Loucy (cell line): Measurements from ENCODE around the gene GSTP1.

Source experiments
- H2AFZ ChIP-seq: fragments of 200-600 bp; sonication (generic); 2 replicates; pipeline ENCODE4 v1.6.0; 2016; ENCODE audit warnings: antibody characterized with exemption, mild to moderate bottlenecking, low read length, moderate library complexity
- H3F3A ChIP-seq: fragments of 200-600 bp; 2 replicates; pipeline ENCODE4 v1.6.0; 2016; ENCODE audit warnings: antibody characterized with exemption, low read depth, mild to moderate bottlenecking
- H3K27me3 ChIP-seq: fragments of 200-600 bp; sonication (generic); 2 replicates; pipeline ENCODE4 v1.6.1; 2014; ENCODE audit warnings: low read length, mild to moderate bottlenecking; ENCODE audit not compliant: insufficient read depth, poor library complexity, severe bottlenecking
- H3K36me3 ChIP-seq: fragments of 200-600 bp; sonication (generic); 2 replicates; pipeline ENCODE4 v1.6.1; 2016; ENCODE audit warnings: low read length; ENCODE audit not compliant: insufficient read depth
- H3K4me1 ChIP-seq: fragments of 200-600 bp; sonication (generic); 2 replicates; pipeline ENCODE4 v1.5.1; 2014; ENCODE audit warnings: low read length, mild to moderate bottlenecking; ENCODE audit not compliant: insufficient read depth, poor library complexity, severe bottlenecking
- H3K4me2 ChIP-seq: fragments of 200-600 bp; sonication (generic); 2 replicates; pipeline ENCODE4 v1.6.0; 2014; ENCODE audit warnings: antibody characterized with exemption, low read length, low read depth, mild to moderate bottlenecking; ENCODE audit not compliant: poor library complexity, severe bottlenecking
- H3K4me3 ChIP-seq: fragments of 200-600 bp; sonication (generic); 2 replicates; pipeline ENCODE4 v1.5.1; 2014; ENCODE audit warnings: low read length, mild to moderate bottlenecking, mixed read lengths; ENCODE audit not compliant: poor library complexity, severe bottlenecking
- H3K79me2 ChIP-seq: fragments of 200-600 bp; sonication (generic); 2 replicates; pipeline ENCODE4 v1.6.1; 2014; ENCODE audit warnings: low read length; ENCODE audit not compliant: insufficient read depth
- H3K9ac ChIP-seq: fragments of 200-600 bp; sonication (generic); 2 replicates; pipeline ENCODE4 v1.6.0; 2014; ENCODE audit warnings: mild to moderate bottlenecking, low read depth, low read length, moderate library complexity; ENCODE audit not compliant: poor library complexity, severe bottlenecking
- H3K9me2 ChIP-seq: fragments of 200-600 bp; sonication (generic); replicated peaks from 2 replicates; pipeline ENCODE4 v1.6.1; 2016; ENCODE audit warnings: low read depth, low read length, mixed read lengths
- H3K9me3 ChIP-seq: fragments of 200-600 bp; sonication (generic); 2 replicates; pipeline ENCODE4 v1.6.1; 2014; ENCODE audit warnings: mild to moderate bottlenecking, antibody characterized with exemption, low read length, low read depth; ENCODE audit not compliant: insufficient read depth
- H4K20me1 ChIP-seq: fragments of 200-600 bp; sonication (generic); 2 replicates; pipeline ENCODE4 v1.6.0; 2014; ENCODE audit warnings: antibody characterized with exemption, low read length, mild to moderate bottlenecking; ENCODE audit not compliant: insufficient read depth, poor library complexity, severe bottlenecking
- EZH2phosphoT487 ChIP-seq: fragments of 200-600 bp; IDR thresholded peaks from 2 replicates; pipeline ENCODE4 v1.6.1; 2018; ENCODE audit warnings: antibody characterized with exemption, mild to moderate bottlenecking, moderate library complexity, borderline replicate concordance
- TF ChIP-seq, protein P1 (sequence below): fragments of 200-600 bp; sonication (generic); conservative IDR thresholded peaks from 2 replicates; pipeline ENCODE4 v1.5.1; 2014; ENCODE audit warnings: mild to moderate bottlenecking, antibody characterized with exemption, low read length

The GSTP1 gene

DNA sequence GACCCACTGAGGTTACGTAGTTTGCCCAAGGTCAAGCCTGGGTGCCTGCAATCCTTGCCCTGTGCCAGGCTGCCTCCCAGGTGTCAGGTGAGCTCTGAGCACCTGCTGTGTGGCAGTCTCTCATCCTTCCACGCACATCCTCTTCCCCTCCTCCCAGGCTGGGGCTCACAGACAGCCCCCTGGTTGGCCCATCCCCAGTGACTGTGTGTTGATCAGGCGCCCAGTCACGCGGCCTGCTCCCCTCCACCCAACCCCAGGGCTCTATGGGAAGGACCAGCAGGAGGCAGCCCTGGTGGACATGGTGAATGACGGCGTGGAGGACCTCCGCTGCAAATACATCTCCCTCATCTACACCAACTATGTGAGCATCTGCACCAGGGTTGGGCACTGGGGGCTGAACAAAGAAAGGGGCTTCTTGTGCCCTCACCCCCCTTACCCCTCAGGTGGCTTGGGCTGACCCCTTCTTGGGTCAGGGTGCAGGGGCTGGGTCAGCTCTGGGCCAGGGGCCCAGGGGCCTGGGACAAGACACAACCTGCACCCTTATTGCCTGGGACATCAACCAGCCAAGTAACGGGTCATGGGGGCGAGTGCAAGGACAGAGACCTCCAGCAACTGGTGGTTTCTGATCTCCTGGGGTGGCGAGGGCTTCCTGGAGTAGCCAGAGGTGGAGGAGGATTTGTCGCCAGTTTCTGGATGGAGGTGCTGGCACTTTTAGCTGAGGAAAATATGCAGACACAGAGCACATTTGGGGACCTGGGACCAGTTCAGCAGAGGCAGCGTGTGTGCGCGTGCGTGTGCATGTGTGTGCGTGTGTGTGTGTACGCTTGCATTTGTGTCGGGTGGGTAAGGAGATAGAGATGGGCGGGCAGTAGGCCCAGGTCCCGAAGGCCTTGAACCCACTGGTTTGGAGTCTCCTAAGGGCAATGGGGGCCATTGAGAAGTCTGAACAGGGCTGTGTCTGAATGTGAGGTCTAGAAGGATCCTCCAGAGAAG, 1.6 kb downstream of the GSTP1 start:
- Histone ChIP-seq H3F3A (0 out of 2 replicates have a peak, but pooled peaks cover 5% of the 10 kb centered on the region), H3K4me2 (peak overlapping the region; percentile 99), H3K36me3 (peaks cover 45% of the 10 kb centered on the region), H3K9ac (peak overlapping the region; percentile 99), H3K4me3 (peak overlapping the region; percentile 92), H3K79me2 (peaks cover 57% of the 10 kb centered on the region), H4K20me1 (peaks cover 45% of the 10 kb centered on the region), H2AFZ (no peak overlapping the region), H3K9me3 (no peaks in the 10 kb centered on the region), H3K9me2 (no peaks in the 10 kb centered on the region), H3K27me3 (peaks cover 7% of the 10 kb centered on the region), H3K4me1 (peaks cover 41% of the 10 kb centered on the region)
- no peak for TF ChIP-seq EZH2phosphoT487
- TF ChIP-seq, protein P1, sequence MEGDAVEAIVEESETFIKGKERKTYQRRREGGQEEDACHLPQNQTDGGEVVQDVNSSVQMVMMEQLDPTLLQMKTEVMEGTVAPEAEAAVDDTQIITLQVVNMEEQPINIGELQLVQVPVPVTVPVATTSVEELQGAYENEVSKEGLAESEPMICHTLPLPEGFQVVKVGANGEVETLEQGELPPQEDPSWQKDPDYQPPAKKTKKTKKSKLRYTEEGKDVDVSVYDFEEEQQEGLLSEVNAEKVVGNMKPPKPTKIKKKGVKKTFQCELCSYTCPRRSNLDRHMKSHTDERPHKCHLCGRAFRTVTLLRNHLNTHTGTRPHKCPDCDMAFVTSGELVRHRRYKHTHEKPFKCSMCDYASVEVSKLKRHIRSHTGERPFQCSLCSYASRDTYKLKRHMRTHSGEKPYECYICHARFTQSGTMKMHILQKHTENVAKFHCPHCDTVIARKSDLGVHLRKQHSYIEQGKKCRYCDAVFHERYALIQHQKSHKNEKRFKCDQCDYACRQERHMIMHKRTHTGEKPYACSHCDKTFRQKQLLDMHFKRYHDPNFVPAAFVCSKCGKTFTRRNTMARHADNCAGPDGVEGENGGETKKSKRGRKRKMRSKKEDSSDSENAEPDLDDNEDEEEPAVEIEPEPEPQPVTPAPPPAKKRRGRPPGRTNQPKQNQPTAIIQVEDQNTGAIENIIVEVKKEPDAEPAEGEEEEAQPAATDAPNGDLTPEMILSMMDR: peak; percentile 40

DNA sequence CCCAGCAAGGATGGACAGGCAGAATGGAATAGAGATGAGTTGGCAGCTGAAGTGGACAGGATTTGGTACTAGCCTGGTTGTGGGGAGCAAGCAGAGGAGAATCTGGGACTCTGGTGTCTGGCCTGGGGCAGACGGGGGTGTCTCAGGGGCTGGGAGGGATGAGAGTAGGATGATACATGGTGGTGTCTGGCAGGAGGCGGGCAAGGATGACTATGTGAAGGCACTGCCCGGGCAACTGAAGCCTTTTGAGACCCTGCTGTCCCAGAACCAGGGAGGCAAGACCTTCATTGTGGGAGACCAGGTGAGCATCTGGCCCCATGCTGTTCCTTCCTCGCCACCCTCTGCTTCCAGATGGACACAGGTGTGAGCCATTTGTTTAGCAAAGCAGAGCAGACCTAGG, 2.3 kb downstream of the GSTP1 start:
- peaks cover 45% of the 10 kb centered on the region for H3K36me3 ChIP-seq
- peak overlapping the region; percentile 99 for H3K4me2 ChIP-seq
- 0 out of 2 replicates have a peak, but pooled peaks cover 5% of the 10 kb centered on the region for H3F3A ChIP-seq
- peak overlapping the region; percentile 92 for H3K4me3 ChIP-seq
- H2AFZ ChIP-seq: no peak overlapping the region
- TF ChIP-seq, protein P1: no peak
- no peak for TF ChIP-seq EZH2phosphoT487
- H3K9ac ChIP-seq: peak overlapping the region; percentile 99
- peaks cover 7% of the 10 kb centered on the region for H3K27me3 ChIP-seq
- peaks cover 45% of the 10 kb centered on the region for H4K20me1 ChIP-seq
- peaks cover 57% of the 10 kb centered on the region for H3K79me2 ChIP-seq
- peaks cover 38% of the 10 kb centered on the region for H3K4me1 ChIP-seq
- H3K9me2 ChIP-seq: no peaks in the 10 kb centered on the region
- H3K9me3 ChIP-seq: no peaks in the 10 kb centered on the region

DNA sequence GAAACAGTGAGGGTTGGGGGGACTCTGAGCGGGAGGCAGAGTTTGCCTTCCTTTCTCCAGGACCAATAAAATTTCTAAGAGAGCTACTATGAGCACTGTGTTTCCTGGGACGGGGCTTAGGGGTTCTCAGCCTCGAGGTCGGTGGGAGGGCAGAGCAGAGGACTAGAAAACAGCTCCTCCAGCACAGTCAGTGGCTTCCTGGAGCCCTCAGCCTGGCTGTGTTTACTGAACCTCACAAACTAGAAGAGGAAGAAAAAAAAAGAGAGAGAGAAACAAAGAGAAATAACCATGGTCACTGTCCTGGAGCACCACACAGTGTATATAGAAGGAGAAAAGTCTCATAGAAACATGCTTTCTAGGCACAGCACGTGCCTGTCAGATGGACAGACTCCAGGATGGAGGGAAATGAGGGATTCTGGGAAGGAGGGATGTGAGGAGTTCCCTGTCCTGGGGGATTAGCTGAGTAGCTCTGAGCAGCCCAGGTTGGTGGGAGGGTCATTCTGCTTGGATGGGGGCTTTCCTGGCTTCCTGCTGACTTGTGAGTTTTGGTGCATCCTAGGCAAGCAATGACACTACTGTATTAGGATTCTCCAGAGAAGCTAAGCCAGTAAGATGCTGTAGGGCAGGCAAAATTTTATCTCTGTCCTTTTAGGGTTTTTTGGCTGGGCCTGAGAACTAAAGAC, 3.1 kb downstream of the GSTP1 start:
- H3F3A ChIP-seq: 0 out of 2 replicates have a peak, but pooled peaks cover 5% of the 10 kb centered on the region
- no peaks in the 10 kb centered on the region for H3K9me2 ChIP-seq
- no peak for TF ChIP-seq EZH2phosphoT487
- TF ChIP-seq, protein P1: no peak
- H3K4me1 ChIP-seq: peaks cover 33% of the 10 kb centered on the region
- peaks cover 7% of the 10 kb centered on the region for H3K27me3 ChIP-seq
- no peak overlapping the region for H2AFZ ChIP-seq
- H3K9me3 ChIP-seq: no peaks in the 10 kb centered on the region
- peak overlapping the region; percentile 99 for H3K9ac ChIP-seq
- H3K36me3 ChIP-seq: peaks cover 45% of the 10 kb centered on the region
- peak overlapping the region; percentile 99 for H3K4me2 ChIP-seq
- peaks cover 45% of the 10 kb centered on the region for H4K20me1 ChIP-seq
- peaks cover 57% of the 10 kb centered on the region for H3K79me2 ChIP-seq
- H3K4me3 ChIP-seq: peak overlapping the region; percentile 92
